ENCODE results near the gene CAB39. TPM values are rescaled to one million over a fixed set of nuclear protein-coding genes. Genes with fewer than 3 reads are reported as not detected.

Gene CAB39
- total RNA-seq, 1 experiment from 2014 or later = 72.1 TPM

- no peak for DNase-seq (ENCODE audit: low read depth)
Measured at GRCh38 chr2:230821261-230821990, 108.8 kb downstream of the CAB39 start.

GRCh38 chr2:230821991-230822520 is 109.4 kb downstream of the CAB39 start:
- DNase-seq (ENCODE audit: low read depth) = no peak

- no peak for DNase-seq (ENCODE audit: low read depth)
Measured at GRCh38 chr2:230823264-230823964, 110.8 kb downstream of the CAB39 start.

- peak; percentile 79 for DNase-seq (ENCODE audit: low read depth)
Measured at GRCh38 chr2:230824406-230824978, 111.8 kb downstream of the CAB39 start.

GRCh38 chr2:230825354-230825753 is 112.7 kb downstream of the CAB39 start:
- DNase-seq (ENCODE audit: low read depth) = no peak

- no peak for DNase-seq (ENCODE audit: low read depth)
Measured at GRCh38 chr2:230827774-230828271, 115.2 kb downstream of the CAB39 start.

GRCh38 chr2:230828272-230828961 is 115.8 kb downstream of the CAB39 start:
- peak; percentile 17 for DNase-seq (ENCODE audit: low read depth)

GRCh38 chr2:230829293-230829692 is 116.7 kb downstream of the CAB39 start:
- DNase-seq (ENCODE audit: low read depth) = no peak

- no peak for DNase-seq (ENCODE audit: low read depth)
Measured at GRCh38 chr2:230829959-230830358, 117.3 kb downstream of the CAB39 start.

GRCh38 chr2:230830428-230830827 is 117.8 kb downstream of the CAB39 start:
- no peak for DNase-seq (ENCODE audit: low read depth)

GRCh38 chr2:230840301-230840700 is 127.7 kb downstream of the CAB39 start:
- DNase-seq (ENCODE audit: low read depth) = no peak

GRCh38 chr2:230842473-230842872 is 129.8 kb downstream of the CAB39 start:
- peak; percentile 56 for DNase-seq (ENCODE audit: low read depth)

- no peak for DNase-seq (ENCODE audit: low read depth)
Measured at GRCh38 chr2:230843132-230843531, 130.5 kb downstream of the CAB39 start.

GRCh38 chr2:230846360-230846759 is 133.7 kb downstream of the CAB39 start:
- no peak for DNase-seq (ENCODE audit: low read depth)

GRCh38 chr2:230847883-230848388 is 135.3 kb downstream of the CAB39 start:
- peak; percentile 88 for DNase-seq (ENCODE audit: low read depth)

GRCh38 chr2:230849633-230850357 is 137.2 kb downstream of the CAB39 start:
- DNase-seq (ENCODE audit: low read depth) = peak; percentile 32

- DNase-seq (ENCODE audit: low read depth) = no peak
Measured at GRCh38 chr2:230850358-230850658, 137.7 kb downstream of the CAB39 start.

- no peak for DNase-seq (ENCODE audit: low read depth)
Measured at GRCh38 chr2:230852113-230852512, 139.5 kb downstream of the CAB39 start.

- DNase-seq (ENCODE audit: low read depth) = no peak
Measured at GRCh38 chr2:230861552-230862255, 149.1 kb downstream of the CAB39 start.

- no peak for DNase-seq (ENCODE audit: low read depth)
Measured at GRCh38 chr2:230862292-230862691, 149.7 kb downstream of the CAB39 start.

- DNase-seq (ENCODE audit: low read depth) = no peak
Measured at GRCh38 chr2:230863031-230863430, 150.4 kb downstream of the CAB39 start.
